Measurements from ENCODE around the gene NLRP12.

NLRP12 gene

DNA sequence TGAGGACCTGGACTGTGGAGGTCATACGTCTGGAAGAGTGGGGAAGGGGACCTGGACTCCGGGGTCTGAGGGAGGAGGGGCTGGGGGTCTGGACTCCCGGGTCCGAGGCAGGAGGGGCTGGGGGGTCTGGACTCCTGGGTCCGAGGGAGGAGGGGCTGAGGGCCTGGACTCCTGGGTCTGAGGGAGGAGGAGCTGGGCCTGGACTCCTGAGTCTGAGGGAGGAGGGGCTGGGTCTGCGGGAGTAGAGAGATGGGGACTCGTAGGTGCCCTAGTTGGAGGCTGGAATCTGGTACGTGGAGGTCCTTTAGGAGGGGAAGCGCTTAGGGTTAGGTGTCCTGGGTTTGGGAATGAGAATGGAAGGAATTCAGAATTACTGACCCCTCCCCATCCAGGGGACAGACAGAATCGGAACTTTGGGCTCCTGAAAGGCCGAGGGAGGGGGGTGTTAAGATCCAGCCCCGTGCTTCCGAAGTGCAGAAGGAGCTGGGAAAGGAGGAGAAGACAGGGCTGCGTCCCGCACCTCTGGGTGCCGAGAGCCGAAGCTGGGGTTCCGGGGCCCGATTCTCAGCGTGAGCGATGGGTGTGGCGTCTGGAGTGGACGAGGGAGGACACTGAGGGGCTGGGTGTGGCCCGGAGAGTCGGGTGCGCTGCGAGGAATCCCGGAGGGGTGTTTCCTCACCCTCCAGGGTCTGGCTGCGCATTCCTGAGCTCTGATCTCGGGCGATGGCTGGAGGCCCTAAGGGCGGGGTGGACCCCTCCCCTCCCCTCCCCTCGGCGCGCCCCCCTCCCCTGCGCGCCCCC lies 44.2 kb upstream of the NLRP12 start:
- in situ Hi-C loops (cut with MboI; ENCODE audit: low sequenced_read_pairs, unreplicated experiment) = no loop called here
- peak; percentile 56 for DNase-seq (ENCODE audit: low spot score)
- no peak for TF ChIP-seq CTCF (IDR thresholded peaks at IDR 0.05; ENCODE audit: borderline replicate concordance, control extremely low read depth, extremely low read depth, insufficient read depth, missing control alignments)

GRCh38 chr19:53867225-53868090 lies 43.3 kb upstream of the NLRP12 start, which contains the start of gene MYADM:
Gene MYADM, plus strand, starts transcription at chr19:53867883. Its CDS starts 5,647 bp downstream, at chr19:53873530.
- in situ Hi-C loops (cut with MboI; ENCODE audit: low sequenced_read_pairs, unreplicated experiment) = no loop called here
- TF ChIP-seq CTCF (IDR thresholded peaks at IDR 0.05; ENCODE audit: borderline replicate concordance, control extremely low read depth, extremely low read depth, insufficient read depth, missing control alignments) = no peak
- DNase-seq (ENCODE audit: low spot score) = peak; percentile 98

GRCh38 chr19:53866865-53867224 lies 42.7 kb upstream of the NLRP12 start:
- in situ Hi-C loops (cut with MboI; ENCODE audit: low sequenced_read_pairs, unreplicated experiment) = no loop called here

GRCh38 chr19:53865918-53866864 lies 42.1 kb upstream of the NLRP12 start:
- peak; percentile 75 for DNase-seq (ENCODE audit: low spot score)
- in situ Hi-C loops (cut with MboI; ENCODE audit: low sequenced_read_pairs, unreplicated experiment) = no loop called here
- TF ChIP-seq CTCF (IDR thresholded peaks at IDR 0.05; ENCODE audit: borderline replicate concordance, control extremely low read depth, extremely low read depth, insufficient read depth, missing control alignments) = no peak

More at GRCh38 chr19:53866865-53867224, 42.7 kb upstream of the NLRP12 start:
- TF ChIP-seq CTCF (IDR thresholded peaks at IDR 0.05; ENCODE audit: borderline replicate concordance, control extremely low read depth, extremely low read depth, insufficient read depth, missing control alignments) = no peak
- DNase-seq (ENCODE audit: low spot score) = no peak

GRCh38 chr19:53865523-53865917 lies 41.4 kb upstream of the NLRP12 start:
- in situ Hi-C loops (cut with MboI; ENCODE audit: low sequenced_read_pairs, unreplicated experiment) = no loop called here
- TF ChIP-seq CTCF (IDR thresholded peaks at IDR 0.05; ENCODE audit: borderline replicate concordance, control extremely low read depth, extremely low read depth, insufficient read depth, missing control alignments) = no peak
- DNase-seq (ENCODE audit: low spot score) = peak; percentile 11
